ENCODE results near the gene C4orf33. TPM values are rescaled to one million over a fixed set of nuclear protein-coding genes. Genes with fewer than 3 reads are reported as not detected.
"Not testable (repeated sequence)": the region's sequence is repeated elsewhere in the genome, so short reads cannot be mapped to it uniquely, and the experiment has no call there.

The C4orf33 gene
- total RNA-seq, 1 experiment from 2014 or later = 9.1 TPM

GRCh38 chr4:129098531-129099001 lies 2.6 kb downstream of the C4orf33 start:
- H3K27me3 ChIP-seq = no peaks in the 10 kb centered on the region
- H3K4me1 ChIP-seq = no peaks in the 10 kb centered on the region
- no peaks in the 10 kb centered on the region for H3K36me3 ChIP-seq
- no peak overlapping the region for H3K4me3 ChIP-seq
- no peak overlapping the region for H3K27ac ChIP-seq
- H3K9me3 ChIP-seq (replicated peaks) = no peaks in the 10 kb centered on the region
- DNase-seq = no peak

- H3K27me3 ChIP-seq = no peaks in the 10 kb centered on the region
- H3K36me3 ChIP-seq = no peaks in the 10 kb centered on the region
- no peak for DNase-seq
- H3K4me3 ChIP-seq = no peak overlapping the region
- H3K9me3 ChIP-seq (replicated peaks) = no peaks in the 10 kb centered on the region
- no peaks in the 10 kb centered on the region for H3K4me1 ChIP-seq
- no peak overlapping the region for H3K27ac ChIP-seq
Observed at GRCh38 chr4:129109965-129110824, 14.2 kb downstream of the C4orf33 start.

- Histone ChIP-seq H3K36me3 (no peaks in the 10 kb centered on the region), H3K9me3 (replicated peaks) (no peaks in the 10 kb centered on the region), H3K4me1 (no peaks in the 10 kb centered on the region), H3K4me3 (no peak overlapping the region), H3K27ac (no peak overlapping the region), H3K27me3 (no peaks in the 10 kb centered on the region)
- no peak for DNase-seq
Observed at GRCh38 chr4:129110931-129111330, 15.0 kb downstream of the C4orf33 start.

- Histone ChIP-seq H3K36me3 (no peaks in the 10 kb centered on the region), H3K9me3 (replicated peaks) (no peaks in the 10 kb centered on the region), H3K4me1 (no peaks in the 10 kb centered on the region), H3K4me3 (no peak overlapping the region), H3K27me3 (no peaks in the 10 kb centered on the region), H3K27ac (no peak overlapping the region)
- no peak for DNase-seq
Observed at GRCh38 chr4:129111919-129112318, 16.0 kb downstream of the C4orf33 start.

- Histone ChIP-seq H3K27me3 (no peaks in the 10 kb centered on the region), H3K27ac (no peak overlapping the region), H3K9me3 (replicated peaks) (no peaks in the 10 kb centered on the region), H3K4me3 (no peak overlapping the region), H3K36me3 (no peaks in the 10 kb centered on the region), H3K4me1 (no peaks in the 10 kb centered on the region)
- DNase-seq = no peak
Observed at GRCh38 chr4:129113434-129113833, 17.5 kb downstream of the C4orf33 start.

GRCh38 chr4:129113919-129114318 lies 18.0 kb downstream of the C4orf33 start:
- Histone ChIP-seq H3K4me3 (no peak overlapping the region), H3K27ac (no peak overlapping the region), H3K4me1 (no peaks in the 10 kb centered on the region), H3K9me3 (replicated peaks) (no peaks in the 10 kb centered on the region), H3K36me3 (no peaks in the 10 kb centered on the region), H3K27me3 (no peaks in the 10 kb centered on the region)
- no peak for DNase-seq

GRCh38 chr4:129117705-129118104 lies 21.8 kb downstream of the C4orf33 start:
- H3K27me3 ChIP-seq = no peaks in the 10 kb centered on the region
- no peaks in the 10 kb centered on the region for H3K9me3 ChIP-seq (replicated peaks)
- no peaks in the 10 kb centered on the region for H3K4me1 ChIP-seq
- DNase-seq = no peak
- H3K4me3 ChIP-seq = no peak overlapping the region
- H3K36me3 ChIP-seq = no peaks in the 10 kb centered on the region
- H3K27ac ChIP-seq = no peak overlapping the region

- not testable (repeated sequence) for H3K4me1 ChIP-seq; H3K27me3 ChIP-seq; H3K9me3 ChIP-seq (replicated peaks); H3K36me3 ChIP-seq; DNase-seq; H3K4me3 ChIP-seq; H3K27ac ChIP-seq
Observed at GRCh38 chr4:129126614-129127013, 30.7 kb downstream of the C4orf33 start.

- Histone ChIP-seq H3K27me3 (no peaks in the 10 kb centered on the region), H3K9me3 (replicated peaks) (no peaks in the 10 kb centered on the region), H3K4me1 (no peaks in the 10 kb centered on the region), H3K27ac (no peak overlapping the region), H3K36me3 (no peaks in the 10 kb centered on the region), H3K4me3 (no peak overlapping the region)
- no peak for DNase-seq
Observed at GRCh38 chr4:129129143-129129542, 33.2 kb downstream of the C4orf33 start.

- Histone ChIP-seq H3K9me3 (replicated peaks) (no peaks in the 10 kb centered on the region), H3K27me3 (no peaks in the 10 kb centered on the region), H3K36me3 (no peaks in the 10 kb centered on the region), H3K4me3 (no peak overlapping the region), H3K27ac (no peak overlapping the region), H3K4me1 (no peaks in the 10 kb centered on the region)
- DNase-seq = no peak
Observed at GRCh38 chr4:129131343-129131742, 35.4 kb downstream of the C4orf33 start.

- Histone ChIP-seq H3K27ac (no peak overlapping the region), H3K4me3 (no peak overlapping the region), H3K36me3 (no peaks in the 10 kb centered on the region), H3K9me3 (replicated peaks) (no peaks in the 10 kb centered on the region), H3K27me3 (no peaks in the 10 kb centered on the region), H3K4me1 (no peaks in the 10 kb centered on the region)
- no peak for DNase-seq
Observed at GRCh38 chr4:129136433-129136832, 40.5 kb downstream of the C4orf33 start.

- Histone ChIP-seq H3K9me3 (replicated peaks) (no peaks in the 10 kb centered on the region), H3K27me3 (no peaks in the 10 kb centered on the region), H3K27ac (no peak overlapping the region), H3K4me1 (no peaks in the 10 kb centered on the region), H3K4me3 (no peak overlapping the region), H3K36me3 (no peaks in the 10 kb centered on the region)
- DNase-seq = no peak
Observed at GRCh38 chr4:129138810-129139496, 43.0 kb downstream of the C4orf33 start.

- H3K9me3 ChIP-seq (replicated peaks) = no peaks in the 10 kb centered on the region
- no peaks in the 10 kb centered on the region for H3K36me3 ChIP-seq
- no peak overlapping the region for H3K4me3 ChIP-seq
- no peak overlapping the region for H3K27ac ChIP-seq
- no peaks in the 10 kb centered on the region for H3K27me3 ChIP-seq
- H3K4me1 ChIP-seq = no peaks in the 10 kb centered on the region
- no peak for DNase-seq
Observed at GRCh38 chr4:129140521-129140920, 44.6 kb downstream of the C4orf33 start.

- H3K36me3 ChIP-seq = no peaks in the 10 kb centered on the region
- H3K27me3 ChIP-seq = no peaks in the 10 kb centered on the region
- no peaks in the 10 kb centered on the region for H3K4me1 ChIP-seq
- H3K27ac ChIP-seq = no peak overlapping the region
- no peak for DNase-seq
- H3K4me3 ChIP-seq = no peak overlapping the region
- no peaks in the 10 kb centered on the region for H3K9me3 ChIP-seq (replicated peaks)
Observed at GRCh38 chr4:129143359-129143758, 47.4 kb downstream of the C4orf33 start.

GRCh38 chr4:129144755-129145206 lies 48.8 kb downstream of the C4orf33 start:
- H3K36me3 ChIP-seq = no peaks in the 10 kb centered on the region
- no peak overlapping the region for H3K27ac ChIP-seq
- no peak overlapping the region for H3K4me3 ChIP-seq
- H3K4me1 ChIP-seq = no peaks in the 10 kb centered on the region
- H3K9me3 ChIP-seq (replicated peaks) = no peaks in the 10 kb centered on the region
- no peak for DNase-seq
- H3K27me3 ChIP-seq = no peaks in the 10 kb centered on the region
